Activated naive CD4-positive, alpha-beta T cell treated with anti-CD3 and anti-CD28 coated beads, Interleukin-2, amount 50 U/mL, for 16 hours (primary cell): Measurements from ENCODE around the gene RAD51B.
A peak's percentile ranks its signal among the peaks of the same experiment; 100 is the strongest.
"Not testable (repeated sequence)": the region's sequence is repeated elsewhere in the genome, so short reads cannot be mapped to it uniquely, and the experiment has no call there.

Source experiments
- DNase-seq: peaks from one replicate; pipeline ENCODE4 v3.0.0-alpha.2; 2020

The RAD51B gene

DNA sequence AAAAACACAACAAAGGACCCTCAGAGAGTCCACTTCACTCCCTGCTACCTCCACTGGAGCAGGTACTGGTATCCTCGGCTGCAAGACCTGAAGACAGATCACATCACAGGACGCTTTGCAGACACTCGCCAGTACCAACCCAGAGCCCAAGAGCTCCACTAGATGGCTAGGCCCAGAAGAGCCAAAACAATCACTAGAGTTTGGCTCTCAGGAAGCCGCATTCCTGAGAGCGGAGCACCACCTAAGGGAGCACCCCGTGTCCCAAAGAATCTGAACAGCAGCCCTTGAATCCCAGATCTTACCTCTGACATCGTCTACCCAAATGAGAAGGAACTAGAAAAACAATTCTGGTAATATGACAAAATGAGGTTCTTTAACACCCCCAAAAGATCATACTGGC, 399.8 kb downstream of the RAD51B start:
- no peak for DNase-seq

GRCh38 chr14:68221046-68221445, 401.5 kb downstream of the RAD51B start:
- DNase-seq, result not testable (repeated sequence)

DNA sequence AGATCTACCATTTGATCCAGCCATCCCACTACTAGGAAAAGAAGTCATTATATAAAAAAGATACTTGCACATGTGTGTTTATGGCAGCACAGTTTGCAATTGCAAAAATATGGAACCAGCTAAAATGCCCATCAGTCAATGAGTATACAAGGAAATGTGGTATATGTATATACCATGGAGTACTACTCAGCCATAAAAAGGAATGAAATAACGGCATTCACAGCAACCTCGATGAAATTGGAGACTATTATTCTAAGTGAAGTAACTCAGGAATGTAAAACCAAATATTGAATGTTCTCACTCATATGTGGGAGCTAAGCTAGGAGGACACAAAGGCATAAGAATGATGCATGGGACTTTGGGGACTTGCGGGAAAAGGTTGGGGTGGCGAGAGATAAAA, 402.6 kb downstream of the RAD51B start:
- no peak for DNase-seq

DNA sequence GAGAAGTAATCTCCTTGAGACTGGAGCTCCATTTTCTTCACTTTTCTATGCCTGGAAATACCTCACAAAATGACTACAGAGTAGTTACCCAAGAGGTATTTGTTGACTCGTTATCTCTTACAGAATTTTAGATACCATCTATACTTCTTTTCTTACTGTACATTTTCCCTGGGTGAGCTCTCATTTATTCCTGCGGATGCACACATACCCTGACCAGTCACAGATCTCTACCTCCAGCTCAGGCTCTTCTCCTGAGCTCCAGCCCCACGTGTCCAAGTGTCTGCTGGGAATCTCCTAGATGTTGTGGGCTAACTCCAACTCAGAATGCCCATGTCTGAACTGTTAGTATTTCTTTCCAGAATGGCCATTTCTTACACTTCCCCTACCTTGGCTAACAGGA, 403.1 kb downstream of the RAD51B start:
- no peak for DNase-seq

GRCh38 chr14:68223631-68224030, 404.1 kb downstream of the RAD51B start:
- no peak for DNase-seq

GRCh38 chr14:68225321-68225720, 405.7 kb downstream of the RAD51B start:
- no peak for DNase-seq

DNA sequence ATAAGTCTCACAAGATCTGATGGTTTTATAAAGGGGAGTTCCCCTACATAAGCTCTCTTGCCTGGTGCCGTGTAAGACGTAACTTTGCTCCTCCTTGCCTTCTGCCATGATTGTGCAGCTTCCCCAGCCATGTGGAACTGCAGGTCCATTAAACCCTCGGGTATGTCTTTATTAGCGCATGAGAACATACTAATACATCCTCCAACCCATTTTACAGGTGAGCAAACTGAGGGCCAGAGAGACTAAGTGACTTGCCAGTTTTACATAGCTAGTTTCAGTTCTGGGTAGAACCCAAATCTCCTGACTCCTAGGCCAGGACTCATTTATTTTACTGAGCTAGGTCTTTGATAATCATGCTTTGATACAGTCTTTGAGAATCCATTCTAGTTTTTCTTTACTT, 406.9 kb downstream of the RAD51B start:
- DNase-seq, result no peak

- no peak for DNase-seq
These were observed 409.1 kb downstream of the RAD51B start for GRCh38 chr14:68228656-68229055.

DNA sequence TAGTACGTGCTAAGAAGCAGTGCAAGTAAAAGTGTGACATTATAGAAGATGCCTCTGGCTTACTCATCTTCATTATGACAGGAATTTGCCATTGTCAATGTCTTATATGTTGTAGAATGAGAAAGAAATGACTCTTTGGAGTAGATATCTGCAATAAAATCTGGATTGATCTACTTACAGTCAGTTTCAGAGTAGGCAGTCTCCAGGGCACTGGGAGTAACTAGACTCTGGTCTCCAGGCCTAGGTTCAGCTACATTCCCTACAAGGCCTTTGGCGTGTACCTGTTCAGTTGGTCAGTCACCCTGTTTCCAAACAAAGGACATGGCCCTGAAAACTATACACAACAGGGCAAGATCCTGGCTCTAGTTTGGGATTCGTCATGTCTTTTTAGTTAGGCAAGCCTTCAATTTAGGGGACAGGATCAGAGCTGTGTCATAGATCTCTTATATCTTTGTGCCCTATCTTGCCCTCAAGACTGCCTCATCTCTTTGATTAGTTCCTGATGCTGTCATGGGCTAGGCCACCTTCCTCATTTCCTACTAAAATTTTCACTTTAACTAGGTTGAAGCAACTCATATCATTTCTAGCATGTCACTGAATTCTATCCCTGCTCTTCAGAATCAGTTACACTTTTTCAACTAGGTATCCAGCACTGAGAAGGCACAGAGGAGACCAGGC, 410.0 kb downstream of the RAD51B start:
- no peak for DNase-seq

DNA sequence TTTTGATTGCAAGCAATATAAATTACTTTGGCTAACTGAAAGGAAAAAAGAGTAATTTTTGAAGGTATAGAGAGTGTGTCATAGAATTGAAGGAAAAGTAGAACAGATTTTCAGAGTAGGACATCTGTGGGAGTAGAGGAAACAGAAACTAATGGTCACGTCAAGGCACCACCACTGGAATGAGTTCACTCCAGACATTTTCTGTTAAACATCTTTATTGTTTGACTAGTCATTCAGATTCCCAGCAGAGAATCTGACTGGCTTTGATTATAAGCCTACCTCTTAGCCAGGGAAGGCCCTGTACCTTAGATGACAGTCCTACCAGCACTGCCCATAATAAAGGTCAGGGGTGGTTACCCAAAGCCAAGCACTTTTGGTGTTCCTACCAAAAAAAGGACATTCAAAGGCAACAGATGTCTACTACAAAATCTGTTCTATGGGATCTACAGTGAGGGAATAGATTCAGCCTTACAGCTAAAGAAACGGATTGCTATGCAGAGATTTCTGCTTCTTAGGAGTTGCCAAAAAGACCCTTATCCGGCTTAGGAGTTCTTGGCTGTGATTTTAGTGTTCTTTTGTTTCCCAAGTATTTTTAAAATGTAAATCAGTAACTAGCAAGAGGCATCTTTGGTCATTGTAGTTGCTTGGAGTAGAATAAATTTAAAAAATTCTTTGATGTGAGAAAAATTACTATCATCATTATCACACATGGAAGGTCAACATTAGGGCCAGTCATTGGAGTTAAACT, 410.8 kb downstream of the RAD51B start:
- no peak for DNase-seq

- no peak for DNase-seq
These were observed 411.6 kb downstream of the RAD51B start for GRCh38 chr14:68230950-68231717.

DNA sequence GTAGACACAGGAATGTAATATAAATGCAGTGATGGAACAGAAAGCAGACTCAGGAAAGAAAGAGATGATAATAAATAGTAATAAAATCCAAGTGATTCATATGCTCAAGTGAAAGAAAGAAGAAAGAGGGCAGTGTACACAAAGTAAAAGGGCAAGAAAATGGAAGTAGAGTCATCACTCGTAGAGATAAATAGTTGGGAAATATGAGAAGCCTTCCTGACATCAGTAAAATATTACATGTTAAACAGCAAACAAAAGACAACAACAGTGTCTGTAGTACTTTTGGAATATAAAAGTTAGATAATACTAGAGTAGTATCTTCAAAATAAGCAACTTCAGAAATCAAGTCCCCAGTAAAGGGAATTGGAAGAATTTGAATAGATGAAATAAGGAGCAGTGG, 412.3 kb downstream of the RAD51B start:
- DNase-seq, result no peak

- DNase-seq, result peak; percentile 17
These were observed 412.9 kb downstream of the RAD51B start for GRCh38 chr14:68232300-68233055.

DNA sequence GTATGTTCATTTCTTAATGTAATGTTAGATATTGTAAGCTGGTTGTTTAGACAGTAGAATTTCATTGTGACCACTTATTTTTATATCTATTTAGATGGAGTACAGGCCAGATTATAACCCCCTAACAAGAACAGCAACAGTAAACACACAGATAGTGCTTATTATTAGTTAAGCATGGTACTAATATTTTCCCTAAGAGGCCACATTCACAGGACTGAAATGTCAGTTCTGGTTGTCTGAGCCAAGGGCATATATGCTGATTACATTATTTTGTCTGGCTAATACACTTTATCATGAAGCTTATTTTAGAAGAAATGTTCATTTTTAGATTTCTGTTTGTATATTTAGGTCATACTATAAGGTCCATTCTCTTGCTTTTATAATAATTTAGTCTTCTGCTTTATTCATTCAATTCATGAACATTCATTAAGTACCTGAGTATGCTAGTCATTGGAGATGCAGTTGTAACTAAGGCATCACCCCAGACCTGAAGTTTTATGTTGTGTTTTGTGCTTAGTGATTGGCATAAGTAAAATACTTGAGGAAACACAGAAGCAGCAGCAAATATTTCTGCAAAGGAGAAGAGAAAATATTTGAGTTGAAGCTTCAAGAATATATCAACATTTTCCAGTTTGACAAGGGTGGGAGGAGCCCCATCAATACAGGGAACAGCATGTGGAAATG, 413.7 kb downstream of the RAD51B start:
- DNase-seq, result no peak

DNA sequence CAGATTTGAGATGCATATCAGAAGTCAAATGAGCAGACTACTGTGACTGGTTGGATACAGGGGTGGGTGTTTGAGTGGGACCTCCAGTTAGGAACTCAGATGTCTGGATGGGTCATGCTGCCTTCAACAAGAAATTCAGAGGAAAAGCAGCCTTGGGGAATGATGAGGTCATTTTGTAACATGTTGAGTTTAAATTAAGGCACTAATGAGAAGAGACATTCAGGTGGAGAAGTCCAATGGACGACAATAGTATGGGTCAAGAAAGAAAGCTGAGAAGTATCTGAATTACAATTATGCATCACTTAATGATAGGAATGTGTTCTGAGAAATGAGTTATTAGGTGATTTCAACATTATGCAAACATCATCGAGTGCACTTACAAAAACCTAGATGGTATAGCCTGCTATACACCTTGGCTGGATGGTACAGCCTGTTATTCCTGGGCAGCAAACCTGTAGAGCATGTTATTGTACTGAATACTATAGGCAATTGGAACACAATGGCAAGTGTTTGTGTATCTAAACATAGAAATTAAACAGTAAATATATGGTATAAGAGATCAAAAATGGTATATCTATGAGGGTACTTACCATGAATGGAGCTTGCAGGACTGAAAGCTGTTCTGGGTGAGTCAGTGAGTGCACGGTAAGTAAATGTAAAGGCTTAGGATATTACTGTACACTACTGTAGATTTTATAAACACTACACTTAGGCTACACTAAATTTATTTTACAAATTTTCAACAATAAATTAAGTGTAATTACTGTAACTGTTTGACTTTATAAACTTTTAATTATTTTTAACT, 414.7 kb downstream of the RAD51B start:
- no peak for DNase-seq

- no peak for DNase-seq
These were observed 415.4 kb downstream of the RAD51B start for GRCh38 chr14:68235011-68235410.

DNA sequence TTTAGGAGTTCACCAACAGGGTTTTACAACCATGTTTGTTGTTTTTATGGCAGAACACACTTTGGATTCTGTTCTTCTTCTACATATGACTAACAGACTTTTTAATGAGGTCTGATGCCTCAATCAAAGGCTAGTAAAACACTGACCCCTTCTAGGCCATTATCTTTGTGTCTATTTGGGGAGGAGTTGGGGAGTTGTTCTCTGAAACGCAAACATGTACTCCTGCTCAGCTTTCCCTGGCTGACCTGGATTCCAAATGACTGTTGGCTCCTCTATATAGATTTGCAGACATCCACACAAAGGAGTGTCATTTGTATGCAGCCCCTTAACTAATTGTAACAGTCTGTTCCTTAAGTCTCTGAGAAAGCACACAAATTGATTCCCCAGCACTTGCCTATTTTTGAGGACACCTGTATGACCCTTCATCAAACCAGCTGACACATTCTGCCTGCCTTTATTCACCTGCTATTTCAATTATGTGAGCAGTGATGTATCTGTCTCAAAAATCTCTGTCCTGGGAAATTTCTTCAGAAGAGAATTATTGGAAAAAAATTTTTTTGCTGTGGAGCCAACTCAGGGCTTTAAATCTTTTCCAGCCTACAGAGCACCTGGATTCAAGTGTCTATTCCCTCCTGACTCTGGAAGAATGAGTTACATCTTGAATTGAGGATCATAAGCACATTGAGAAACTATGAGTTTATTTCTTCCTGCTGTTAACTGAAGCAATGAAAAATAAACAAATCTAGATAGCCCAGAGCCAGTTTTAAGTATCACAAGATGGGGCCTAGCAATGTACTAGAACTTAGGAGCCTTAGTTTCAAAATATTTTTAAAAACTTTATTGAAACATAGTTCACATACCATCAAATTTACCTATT, 417.2 kb downstream of the RAD51B start:
- no peak for DNase-seq

DNA sequence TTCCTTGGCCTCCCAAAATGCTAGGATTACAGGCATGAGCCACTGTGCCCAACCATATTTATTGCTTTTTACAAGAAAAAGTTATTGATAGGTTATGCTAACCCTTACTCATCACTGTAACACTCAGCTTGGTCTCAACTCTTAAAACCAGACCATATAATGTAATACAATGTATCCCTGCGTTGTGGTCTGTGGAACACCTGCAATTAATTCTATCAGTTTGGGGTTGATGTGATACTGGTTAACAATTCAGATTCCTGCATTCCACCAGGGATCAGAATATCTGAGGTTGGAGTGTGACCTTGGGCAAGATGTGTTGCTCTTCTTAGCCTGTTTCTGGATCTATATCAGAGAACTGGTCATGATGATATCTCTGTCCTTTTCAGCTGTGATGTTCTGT, 419.0 kb downstream of the RAD51B start:
- no peak for DNase-seq

DNA sequence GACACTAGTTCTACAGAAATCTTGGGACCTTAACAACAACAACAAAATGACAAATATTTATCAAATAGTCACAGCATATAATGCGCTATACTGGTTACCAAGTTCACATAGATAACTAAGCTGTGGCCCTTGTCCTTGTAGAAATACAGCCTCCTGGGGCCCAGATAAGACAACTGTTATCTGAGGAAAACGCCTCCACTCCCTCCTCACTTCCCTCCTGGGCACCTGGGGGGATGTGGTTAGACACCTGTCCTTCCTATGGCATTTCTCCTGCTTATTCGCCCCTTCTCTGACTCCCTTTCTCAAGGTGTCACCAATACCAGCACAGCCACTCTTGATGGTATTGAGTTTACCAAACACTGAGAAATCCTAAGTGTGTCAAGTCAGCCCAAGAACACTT, 419.4 kb downstream of the RAD51B start:
- no peak for DNase-seq

GRCh38 chr14:68239988-68240771, 420.6 kb downstream of the RAD51B start:
- no peak for DNase-seq
